Left renal cortex interstitium (tissue), 4 donors: ENCODE measurements around the gene DNMT3A. TPM values are rescaled to one million over a fixed set of nuclear protein-coding genes. Genes with fewer than 3 reads are reported as not detected.
"Not testable (repeated sequence)": the region's sequence is repeated elsewhere in the genome, so short reads cannot be mapped to it uniquely, and the experiment has no call there.

ENCODE experiments used
- DNase-seq, 4 donors: peaks; one replicate each; pipeline ENCODE4 v3.0.0-alpha.2; 2013; ENCODE audit warnings: low read depth in 4 of 4, low spot score in 2 of 4, missing footprints in 1 of 4
- polyA plus RNA-seq, 4 donors: library from polyadenylated mRNA; unstranded; fragments of 120-200 nt; gene quantifications; one replicate each; pipeline ENCODE4 v1.2.1, GENCODE V29; 2013; ENCODE audit not compliant: insufficient read length in 4 of 4

The DNMT3A gene
- polyA plus RNA-seq, 4 donors, result 65.8 to 105 (median 90.4) TPM

GRCh38 chr2:25220313-25220712, 121.4 kb downstream of the DNMT3A start:
- DNase-seq, result no peak

- DNase-seq, result no peak
Observed at GRCh38 chr2:25219621-25220020, 122.1 kb downstream of the DNMT3A start.

GRCh38 chr2:25218100-25218499, 123.6 kb downstream of the DNMT3A start:
- no peak for DNase-seq

GRCh38 chr2:25215948-25216679, 125.6 kb downstream of the DNMT3A start:
- peak in 1 of 4 donors; percentile 76 for DNase-seq

- DNase-seq, result no peak
Observed at GRCh38 chr2:25215232-25215631, 126.5 kb downstream of the DNMT3A start.

GRCh38 chr2:25213229-25213628, 128.5 kb downstream of the DNMT3A start:
- no peak for DNase-seq

- not testable (repeated sequence) for DNase-seq
Observed at GRCh38 chr2:25210923-25211322, 130.8 kb downstream of the DNMT3A start.

- no peak for DNase-seq
Observed at GRCh38 chr2:25207078-25207545, 134.6 kb downstream of the DNMT3A start.

- no peak for DNase-seq
Observed at GRCh38 chr2:25204190-25204838, 137.4 kb downstream of the DNMT3A start.

- no peak for DNase-seq
Observed at GRCh38 chr2:25202275-25202674, 139.4 kb downstream of the DNMT3A start.

GRCh38 chr2:25201794-25202193, 139.9 kb downstream of the DNMT3A start:
- DNase-seq, result no peak

GRCh38 chr2:25201265-25201664, 140.5 kb downstream of the DNMT3A start:
- no peak for DNase-seq

- no peak for DNase-seq
Observed at GRCh38 chr2:25198576-25198975, 143.1 kb downstream of the DNMT3A start.

- no peak for DNase-seq
Observed at GRCh38 chr2:25198209-25198525, 143.6 kb downstream of the DNMT3A start.

- no peak for DNase-seq
Observed at GRCh38 chr2:25197336-25198208, 144.2 kb downstream of the DNMT3A start.

- DNase-seq, result no peak
Observed at GRCh38 chr2:25194576-25195122, 147.1 kb downstream of the DNMT3A start.

- no peak for DNase-seq
Observed at GRCh38 chr2:25190536-25190935, 151.2 kb downstream of the DNMT3A start.

GRCh38 chr2:25188405-25188804, 153.3 kb downstream of the DNMT3A start:
- no peak for DNase-seq

- no peak for DNase-seq
Observed at GRCh38 chr2:25187729-25188350, 153.9 kb downstream of the DNMT3A start.

- DNase-seq, result no peak
Observed at GRCh38 chr2:25184254-25184653, 157.5 kb downstream of the DNMT3A start.

- no peak for DNase-seq
Observed at GRCh38 chr2:25178976-25179375, 162.7 kb downstream of the DNMT3A start.
